AG09319 (cell line): Measurements from ENCODE around the gene TTC39C.

Experiments used
- DNase-seq: peaks from one replicate; pipeline ENCODE4 v3.0.0-alpha.2; 2010; ENCODE audit warnings: low read depth; ENCODE audit errors: extremely low read depth
- CTCF ChIP-seq: IDR thresholded peaks from 2 replicates; pipeline ENCODE4 v1.5.1; 2011; ENCODE audit warnings: low read depth, mild to moderate bottlenecking, inconsistent platforms, low read length, moderate library complexity

Gene TTC39C

GRCh38 chr18:24006712-24007313, 7.7 kb upstream of the TTC39C start:
- no peak for TF ChIP-seq CTCF
- no peak for DNase-seq

- TF ChIP-seq CTCF, result no peak
- no peak for DNase-seq
Measured at GRCh38 chr18:24009246-24009645, 5.3 kb upstream of the TTC39C start.

- no peak for DNase-seq
- TF ChIP-seq CTCF, result no peak
Measured at GRCh38 chr18:24009651-24010333, 4.8 kb upstream of the TTC39C start.

GRCh38 chr18:24010673-24011072, 3.9 kb upstream of the TTC39C start:
- no peak for DNase-seq
- TF ChIP-seq CTCF, result no peak

- DNase-seq, result no peak
- no peak for TF ChIP-seq CTCF
Measured at GRCh38 chr18:24011123-24011917, 3.2 kb upstream of the TTC39C start.

GRCh38 chr18:24013051-24013450, 1.5 kb upstream of the TTC39C start:
- TF ChIP-seq CTCF, result no peak
- DNase-seq, result no peak
